SIG-M5 treated with dmso at 0.1 percent for 504 hours (cell line): ENCODE data around the gene NDUFV3.
"Not testable (repeated sequence)": the region's sequence is repeated elsewhere in the genome, so short reads cannot be mapped to it uniquely, and the experiment has no call there.

Experiments used
- DNase-seq: peaks from one replicate; lab custom pipeline; 2025; ENCODE audit not compliant: unreplicated experiment; lab: John Stamatoyannopoulos, UW

NDUFV3 gene

DNA sequence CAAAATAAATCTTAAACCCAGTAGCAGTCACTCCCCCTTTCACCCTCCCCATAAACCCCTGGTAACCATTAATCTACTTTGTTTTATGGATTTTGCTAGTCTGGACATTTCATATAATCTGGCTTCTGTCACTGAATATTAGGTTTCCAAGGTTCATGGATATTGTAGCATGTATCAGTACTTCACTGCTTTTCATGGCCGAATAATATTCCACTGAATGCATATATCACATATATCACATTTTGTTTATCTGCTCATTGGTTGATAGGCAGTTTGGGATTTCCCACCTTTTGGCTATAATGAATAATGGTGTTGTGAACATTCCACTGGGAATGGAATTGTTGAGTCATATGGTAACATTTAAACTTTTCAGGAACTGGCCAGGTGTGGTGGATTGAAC lies 9.2 kb upstream of the NDUFV3 start:
- no peak for DNase-seq

DNA sequence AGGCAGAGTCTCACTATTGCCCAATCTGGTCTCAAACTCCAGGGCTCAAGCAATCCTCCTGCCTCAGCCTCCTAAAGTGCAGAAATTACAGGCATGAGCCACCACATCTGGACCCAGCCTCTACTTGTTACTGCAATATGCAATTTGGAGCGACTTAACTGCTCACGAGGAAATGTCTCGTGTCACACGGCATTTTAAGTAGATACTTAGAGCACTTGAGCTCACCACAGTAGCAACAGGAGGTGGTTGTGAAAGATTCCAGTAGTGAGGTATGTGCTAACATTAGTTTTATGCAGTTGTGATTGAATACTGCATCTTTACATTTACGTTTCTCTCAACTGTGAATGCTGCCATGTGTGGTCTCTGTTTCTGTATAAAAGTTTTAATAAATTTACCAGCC lies 5.8 kb upstream of the NDUFV3 start:
- no peak for DNase-seq

- DNase-seq = no peak
Observed at GRCh38 chr21:42892582-42892930, 553 bp upstream of the NDUFV3 start.

DNA sequence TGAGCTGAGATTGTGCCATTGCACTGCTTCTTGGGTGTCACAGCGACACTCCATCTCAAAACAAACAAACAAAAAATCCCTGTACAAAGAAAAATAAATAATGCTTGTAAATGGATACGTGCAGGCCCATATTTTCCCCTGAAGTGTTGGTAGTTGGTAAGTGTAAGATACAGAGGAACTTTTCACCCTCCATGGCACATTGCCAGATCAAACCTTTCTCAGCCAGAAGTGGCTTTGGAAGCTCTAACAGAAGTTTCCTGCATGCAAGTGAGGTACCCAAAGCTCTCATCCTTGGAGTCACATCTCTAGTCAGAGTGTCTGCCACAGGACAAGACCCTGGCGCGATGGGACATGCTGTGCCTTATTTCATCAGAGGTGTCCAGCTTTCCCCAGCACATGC lies 7.3 kb downstream of the NDUFV3 start:
- no peak for DNase-seq

GRCh38 chr21:42903817-42904216 lies 10.7 kb downstream of the NDUFV3 start:
- DNase-seq = no peak

DNA sequence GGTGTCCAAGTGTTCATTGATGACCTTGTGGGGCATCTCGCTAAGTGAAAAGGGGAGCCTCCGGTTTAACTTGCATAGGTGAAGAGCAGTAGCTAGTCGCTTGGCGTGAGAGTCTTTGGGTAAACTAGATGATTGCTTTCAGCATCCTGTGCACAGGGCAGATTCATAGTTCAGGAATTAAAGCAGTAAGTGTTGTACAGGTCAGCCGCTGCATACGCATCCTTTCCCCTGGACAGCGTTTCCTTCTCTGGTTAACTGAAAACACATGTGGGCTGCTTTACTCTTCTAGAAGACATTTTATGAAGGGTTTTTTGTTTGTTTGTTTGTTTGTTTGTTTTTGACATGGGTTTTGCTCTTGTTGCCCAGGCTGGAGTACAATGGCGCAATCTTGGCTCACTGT lies 12.1 kb downstream of the NDUFV3 start:
- no peak for DNase-seq

DNA sequence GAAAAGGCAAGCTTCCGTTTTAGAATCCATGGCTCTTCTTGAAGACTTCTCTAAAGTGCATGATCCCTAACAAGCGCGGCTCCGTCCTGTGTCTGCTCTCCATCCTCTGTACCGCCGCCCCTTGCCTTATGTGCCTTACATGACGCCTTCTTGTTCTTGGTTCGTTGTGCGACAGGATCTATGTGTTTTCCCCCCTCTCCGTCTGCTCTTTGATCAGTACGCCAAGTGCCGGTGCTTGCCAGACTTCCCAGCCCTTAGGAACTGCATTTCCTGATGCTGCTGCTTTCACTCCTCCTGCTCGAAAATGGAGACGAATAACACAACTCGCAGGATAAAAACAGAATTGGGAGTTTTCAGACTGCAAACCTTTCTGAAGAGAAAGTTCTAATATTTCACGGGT lies 13.1 kb downstream of the NDUFV3 start:
- no peak for DNase-seq

- not testable (repeated sequence) for DNase-seq
Observed at GRCh38 chr21:42908484-42908883, 15.4 kb downstream of the NDUFV3 start.

DNA sequence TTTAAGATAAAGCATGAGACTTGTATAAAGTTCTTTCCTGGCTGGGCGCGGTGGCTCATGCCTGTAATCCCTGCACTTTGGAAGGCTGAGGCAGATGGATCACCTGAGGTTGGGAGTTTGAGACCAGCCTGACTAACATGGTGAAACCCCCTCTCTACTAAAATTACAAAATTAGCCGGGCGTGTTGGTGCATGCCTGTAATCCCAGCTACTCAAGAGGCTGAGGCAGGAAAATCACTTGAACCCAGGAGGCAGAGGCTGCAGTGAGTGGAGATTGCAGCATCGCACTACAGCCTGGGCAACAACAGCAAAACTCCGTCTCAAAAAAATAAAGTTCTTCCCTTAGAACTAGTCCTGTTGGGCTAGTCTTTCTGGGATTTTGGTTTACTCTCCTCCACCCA lies 18.8 kb downstream of the NDUFV3 start:
- DNase-seq = not testable (repeated sequence)

- no peak for DNase-seq
Observed at GRCh38 chr21:42913476-42913875, 20.4 kb downstream of the NDUFV3 start.

DNA sequence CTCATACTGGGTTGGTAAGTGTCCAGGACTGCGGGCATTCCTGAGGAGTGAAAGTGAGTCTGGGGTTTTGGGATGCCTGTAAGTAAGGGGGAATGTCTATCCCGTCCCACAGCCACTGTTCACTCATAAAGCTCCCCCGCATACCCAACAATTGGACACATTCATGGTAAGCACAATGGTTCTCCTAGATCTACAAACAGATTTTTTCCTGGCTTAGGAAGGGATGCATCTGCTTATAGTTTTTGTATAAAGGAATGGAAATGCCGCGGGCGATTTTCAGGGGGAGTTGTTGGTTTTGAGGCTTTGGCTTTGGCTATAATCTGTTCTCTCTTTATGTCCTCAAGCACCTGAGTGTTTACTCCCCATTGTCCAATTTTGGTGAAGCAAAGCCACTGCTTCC lies 25.2 kb downstream of the NDUFV3 start:
- no peak for DNase-seq

- no peak for DNase-seq
Observed at GRCh38 chr21:42921927-42922326, 28.8 kb downstream of the NDUFV3 start.

- DNase-seq = no peak
Observed at GRCh38 chr21:42922918-42923317, 29.8 kb downstream of the NDUFV3 start.

- DNase-seq = peak; percentile 99
Observed at GRCh38 chr21:42923553-42924432, 30.7 kb downstream of the NDUFV3 start.

DNA sequence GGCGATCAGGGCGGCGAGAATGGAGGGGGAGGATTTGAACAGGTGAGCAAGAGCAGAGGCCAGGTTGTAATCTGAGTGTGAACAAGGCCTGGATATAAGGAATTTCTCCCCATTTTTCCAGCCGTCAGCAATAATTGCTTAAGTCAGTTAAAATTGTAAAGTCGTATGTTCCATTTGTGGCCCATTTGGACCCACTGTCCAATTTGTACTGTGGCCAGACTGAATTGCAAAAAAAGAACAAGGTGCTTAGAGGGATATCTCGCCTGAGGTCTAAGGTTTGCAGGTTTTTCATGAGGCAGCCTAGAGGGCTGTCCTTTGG lies 31.3 kb downstream of the NDUFV3 start:
- DNase-seq = no peak

GRCh38 chr21:42925114-42925926 lies 32.2 kb downstream of the NDUFV3 start, which contains the start of gene ERVH48-1:
Gene ERVH48-1 (minus strand): TSS chr21:42925630. CDS start chr21:42919006, 6,624 bp downstream.
- no peak for DNase-seq

GRCh38 chr21:42927474-42928200 lies 34.5 kb downstream of the NDUFV3 start:
- not testable (repeated sequence) for DNase-seq

GRCh38 chr21:42929969-42930368 lies 36.9 kb downstream of the NDUFV3 start:
- DNase-seq = no peak

DNA sequence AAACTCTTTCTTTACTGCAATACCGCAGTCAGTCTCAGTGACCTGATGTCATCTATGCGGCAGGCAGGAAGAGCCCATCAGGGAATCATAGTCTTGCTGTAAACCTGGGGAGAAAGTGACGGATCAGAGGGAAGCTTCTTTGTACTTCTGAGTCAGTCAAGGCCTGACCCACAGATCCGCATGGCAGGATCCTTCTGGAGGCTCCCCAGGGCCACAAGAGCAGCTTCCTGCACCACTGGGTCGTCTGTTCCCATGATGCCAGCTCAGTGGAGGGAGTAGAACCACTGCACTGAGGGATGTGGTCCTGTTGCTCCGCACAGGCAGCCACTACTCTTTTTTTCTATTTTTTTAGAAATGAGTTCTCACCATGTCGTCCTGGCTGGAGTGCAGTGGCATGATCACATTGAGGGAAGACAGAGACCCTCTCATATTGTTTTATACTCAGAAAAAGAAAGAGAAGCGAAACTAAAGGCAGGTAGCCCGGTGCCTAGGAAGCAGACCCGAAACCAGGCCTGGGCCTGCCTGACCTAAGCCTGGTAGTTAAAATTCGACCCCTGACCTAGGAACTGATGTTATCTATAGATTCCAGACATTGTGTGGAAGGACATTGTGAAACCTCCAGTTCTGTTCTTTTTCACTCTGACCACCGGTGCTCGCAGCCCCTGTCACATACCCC lies 38.6 kb downstream of the NDUFV3 start:
- no peak for DNase-seq

DNA sequence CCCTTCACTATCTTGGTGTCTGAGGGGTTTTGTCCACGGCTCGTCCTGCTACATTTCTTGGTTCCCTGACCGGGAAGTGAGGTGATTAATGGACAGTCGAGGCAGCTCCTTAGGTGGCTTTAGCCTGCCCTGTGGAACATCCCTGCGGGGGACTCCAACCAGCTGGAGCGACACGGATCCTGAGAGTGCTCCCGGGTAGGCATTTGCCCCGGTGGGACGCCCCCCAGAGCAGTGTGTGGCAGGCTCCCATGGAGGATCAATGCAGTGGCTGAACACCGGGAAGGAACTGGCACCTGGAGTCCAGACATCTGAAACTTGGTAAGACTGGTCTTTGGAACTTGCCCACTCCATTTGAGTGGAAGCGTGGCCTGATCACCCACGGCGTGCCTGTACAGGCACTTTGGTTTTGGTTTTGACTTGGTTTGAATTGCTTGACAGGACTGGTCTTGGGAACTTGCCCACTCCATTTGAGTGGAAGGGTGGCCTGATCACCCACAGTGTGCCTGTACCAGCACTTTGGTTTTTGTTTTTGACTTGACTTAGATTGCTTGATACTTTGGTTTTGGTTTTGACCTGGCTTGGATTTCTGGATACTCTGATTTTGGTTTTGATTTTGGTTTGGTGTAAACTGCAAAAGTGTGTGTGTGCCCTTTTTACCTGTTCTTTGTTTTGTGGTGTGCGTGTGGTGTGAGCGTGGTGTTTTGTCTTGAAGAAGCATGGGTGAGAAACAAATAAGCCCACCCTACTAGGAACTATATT lies 39.4 kb downstream of the NDUFV3 start:
- not testable (repeated sequence) for DNase-seq
